ENCODE results near the gene MAPRE2. TPM values are rescaled to one million over a fixed set of nuclear protein-coding genes. Genes with fewer than 3 reads are reported as not detected.
A peak's percentile ranks its signal among the peaks of the same experiment; 100 is the strongest.

Gene MAPRE2
- total RNA-seq, 2 donors from 2014 or later, result 91.4 to 111 TPM

DNA sequence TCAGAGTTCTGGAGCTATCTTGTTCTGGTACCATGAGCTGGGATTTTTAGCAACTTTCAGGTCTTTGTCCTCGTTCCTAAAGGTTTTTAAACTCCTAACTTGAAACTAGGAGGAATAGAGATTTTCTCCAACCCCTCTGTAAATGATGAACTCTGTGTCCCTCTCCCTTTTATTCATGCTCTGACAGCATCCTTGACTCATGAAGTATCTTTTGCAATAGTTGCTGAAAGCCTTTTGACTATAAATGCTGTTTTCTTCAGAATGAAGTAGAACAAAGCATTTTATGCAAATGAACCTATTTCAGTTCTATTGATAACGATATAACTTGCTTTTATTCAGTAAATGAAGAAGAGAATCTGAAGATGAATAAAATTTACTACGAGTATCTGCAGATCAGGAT, 17.0 kb upstream of the MAPRE2 start:
- Mint-ChIP-seq H3K4me1 (peaks cover 13% of the 10 kb centered on the region), H3K27me3 (peaks cover 14% of the 10 kb centered on the region), H3K36me3 (ENCODE audit: low read depth) (peaks cover 2% of the 10 kb centered on the region), H3K27ac (peak overlapping the region; percentile 41), H3K4me3 (no peak overlapping the region)
- no peak for ATAC-seq
- no peak for DNase-seq
- no peaks in the 10 kb centered on the region for H3K9me3 ChIP-seq (ENCODE audit: control insufficient read depth, low read length, poor library complexity, severe bottlenecking)

- ATAC-seq, result no peak
- Mint-ChIP-seq H3K36me3 (ENCODE audit: low read depth) (peaks cover 2% of the 10 kb centered on the region), H3K4me3 (no peak overlapping the region), H3K27ac (no peak overlapping the region), H3K4me1 (peaks cover 17% of the 10 kb centered on the region), H3K27me3 (peaks cover 6% of the 10 kb centered on the region)
- no peak for DNase-seq
- no peaks in the 10 kb centered on the region for H3K9me3 ChIP-seq (ENCODE audit: control insufficient read depth, low read length, poor library complexity, severe bottlenecking)
Measured at GRCh38 chr18:35024965-35025364, 16.2 kb upstream of the MAPRE2 start.

DNA sequence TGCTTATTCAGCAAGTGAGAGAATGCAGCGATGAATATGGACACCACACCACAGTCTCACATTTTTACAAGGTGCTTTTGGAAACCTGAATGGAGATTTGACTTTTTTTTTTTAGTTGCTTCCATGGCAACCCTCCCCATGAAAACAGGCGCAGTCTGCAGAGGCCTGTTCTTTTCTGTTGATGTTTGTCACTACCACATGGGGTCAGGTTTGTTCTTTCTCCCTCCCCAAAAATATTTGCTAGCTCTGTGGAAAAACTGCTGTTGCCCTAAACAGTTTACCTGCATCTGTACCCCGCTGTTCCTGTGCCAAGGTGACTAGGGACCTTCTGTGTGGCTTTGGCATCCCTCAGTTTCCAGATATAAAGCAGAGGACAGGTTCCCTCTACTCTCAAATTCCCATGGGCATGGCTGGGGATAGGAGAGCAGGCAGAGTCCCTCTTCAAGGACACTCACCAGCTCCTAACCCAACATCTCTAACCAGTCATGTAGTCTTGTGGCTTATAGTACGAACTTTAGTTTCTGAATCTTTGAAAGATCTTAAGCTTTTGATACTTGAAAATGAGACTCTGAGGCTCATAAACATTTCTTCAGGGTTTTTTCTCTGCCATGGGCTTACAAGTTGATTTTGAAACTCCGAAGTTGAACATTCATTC, 14.7 kb upstream of the MAPRE2 start:
- Mint-ChIP-seq H3K4me1 (peaks cover 28% of the 10 kb centered on the region), H3K4me3 (no peak overlapping the region), H3K27me3 (no peaks in the 10 kb centered on the region), H3K27ac (peak overlapping the region; percentile 81), H3K36me3 (ENCODE audit: low read depth) (peaks cover 2% of the 10 kb centered on the region)
- DNase-seq (no peak), ATAC-seq (peak; percentile 63)
- H3K9me3 ChIP-seq (ENCODE audit: control insufficient read depth, low read length, poor library complexity, severe bottlenecking), result no peaks in the 10 kb centered on the region

DNA sequence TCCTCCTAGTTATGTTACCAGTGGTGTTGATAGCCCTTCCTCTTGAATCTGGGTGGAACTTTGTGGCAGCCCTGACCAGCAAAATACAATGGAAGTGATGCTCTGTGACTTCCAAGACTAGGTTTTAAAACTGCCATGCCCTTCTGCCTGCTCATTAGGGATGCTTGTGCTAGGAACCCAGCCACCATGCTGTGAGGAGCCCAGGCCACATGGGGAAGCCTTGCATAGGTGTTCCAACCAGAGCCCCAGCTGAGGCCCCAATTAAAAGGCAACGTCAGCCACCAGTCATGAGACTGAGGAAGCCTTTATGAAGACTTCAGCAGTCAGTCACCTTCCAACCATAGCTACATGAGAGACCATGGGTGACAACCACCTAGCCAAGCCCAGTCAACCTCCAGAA, 14.0 kb upstream of the MAPRE2 start:
- Mint-ChIP-seq H3K27ac (peak overlapping the region; percentile 63), H3K4me1 (peaks cover 31% of the 10 kb centered on the region), H3K36me3 (ENCODE audit: low read depth) (peaks cover 2% of the 10 kb centered on the region), H3K4me3 (no peak overlapping the region), H3K27me3 (no peaks in the 10 kb centered on the region)
- DNase-seq, result no peak
- no peaks in the 10 kb centered on the region for H3K9me3 ChIP-seq (ENCODE audit: control insufficient read depth, low read length, poor library complexity, severe bottlenecking)
- ATAC-seq, result no peak

DNA sequence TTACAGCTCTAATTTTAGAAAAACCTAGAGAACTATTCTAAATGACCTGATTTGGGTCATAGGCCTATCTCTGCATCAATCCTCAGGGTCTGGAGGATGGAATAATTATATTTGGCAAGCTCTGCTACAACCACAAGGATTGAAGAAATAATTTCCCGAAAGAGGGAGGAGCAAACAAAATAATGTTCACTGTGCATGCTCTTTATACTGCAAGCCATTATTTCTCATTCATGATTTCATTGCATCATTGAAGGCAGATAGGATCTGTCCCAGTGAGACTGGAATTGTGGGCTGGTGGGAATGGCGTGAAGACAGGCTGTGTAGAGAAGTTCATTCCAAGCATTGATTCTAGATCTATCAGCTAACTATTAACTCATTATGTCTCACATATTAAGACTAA, 12.7 kb upstream of the MAPRE2 start:
- peaks cover 36% of the 10 kb centered on the region for H3K4me1 Mint-ChIP-seq

GRCh38 chr18:35029103-35029502, 12.1 kb upstream of the MAPRE2 start:
- H3K9me3 ChIP-seq (ENCODE audit: control insufficient read depth, low read length, poor library complexity, severe bottlenecking), result no peaks in the 10 kb centered on the region
- Mint-ChIP-seq H3K27me3 (no peaks in the 10 kb centered on the region), H3K4me3 (peak overlapping the region; percentile 95), H3K36me3 (ENCODE audit: low read depth) (peaks cover 2% of the 10 kb centered on the region), H3K4me1 (peaks cover 36% of the 10 kb centered on the region), H3K27ac (peak overlapping the region; percentile 99)
- no peak for ATAC-seq
- DNase-seq, result no peak

More for the DNA sequence above, 12.7 kb upstream of the MAPRE2 start:
- H3K27me3 Mint-ChIP-seq, result no peaks in the 10 kb centered on the region
- ATAC-seq, result no peak
- no peaks in the 10 kb centered on the region for H3K9me3 ChIP-seq (ENCODE audit: control insufficient read depth, low read length, poor library complexity, severe bottlenecking)
- H3K27ac Mint-ChIP-seq, result no peak overlapping the region
- peaks cover 2% of the 10 kb centered on the region for H3K36me3 Mint-ChIP-seq (ENCODE audit: low read depth)
- no peak overlapping the region for H3K4me3 Mint-ChIP-seq
- no peak for DNase-seq

DNA sequence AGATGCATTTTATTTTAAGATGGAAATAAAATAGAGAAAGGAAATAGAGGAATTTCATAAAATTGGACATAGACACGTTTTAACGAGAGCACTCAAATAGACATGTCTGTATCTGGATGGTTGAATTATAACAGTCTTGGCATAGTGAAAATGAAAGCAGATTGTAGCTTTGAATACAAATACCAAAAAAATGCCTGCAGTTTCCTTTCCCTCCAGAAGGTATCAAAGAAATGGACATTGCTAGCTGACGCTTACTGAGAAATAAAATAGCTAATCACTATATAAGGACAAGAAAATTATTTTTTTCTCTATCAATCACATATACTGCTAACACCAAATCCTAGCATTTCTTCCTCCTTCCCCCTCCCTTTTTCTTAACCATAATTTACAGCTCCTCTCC, 11.4 kb upstream of the MAPRE2 start:
- no peaks in the 10 kb centered on the region for H3K27me3 Mint-ChIP-seq

GRCh38 chr18:35030277-35030989, 10.8 kb upstream of the MAPRE2 start:
- H3K9me3 ChIP-seq (ENCODE audit: control insufficient read depth, low read length, poor library complexity, severe bottlenecking), result no peaks in the 10 kb centered on the region
- Mint-ChIP-seq H3K27ac (peak overlapping the region; percentile 99), H3K36me3 (ENCODE audit: low read depth) (peaks cover 2% of the 10 kb centered on the region), H3K27me3 (no peaks in the 10 kb centered on the region), H3K4me1 (peaks cover 36% of the 10 kb centered on the region), H3K4me3 (peak overlapping the region; percentile 95)
- ATAC-seq (peak; percentile 78), DNase-seq (no peak)

More for the DNA sequence above, 11.4 kb upstream of the MAPRE2 start:
- Mint-ChIP-seq H3K4me1 (peaks cover 36% of the 10 kb centered on the region), H3K27ac (peak overlapping the region; percentile 99), H3K36me3 (ENCODE audit: low read depth) (peaks cover 2% of the 10 kb centered on the region), H3K4me3 (peak overlapping the region; percentile 95)
- DNase-seq, result no peak
- H3K9me3 ChIP-seq (ENCODE audit: control insufficient read depth, low read length, poor library complexity, severe bottlenecking), result no peaks in the 10 kb centered on the region
- peak; percentile 60 for ATAC-seq

DNA sequence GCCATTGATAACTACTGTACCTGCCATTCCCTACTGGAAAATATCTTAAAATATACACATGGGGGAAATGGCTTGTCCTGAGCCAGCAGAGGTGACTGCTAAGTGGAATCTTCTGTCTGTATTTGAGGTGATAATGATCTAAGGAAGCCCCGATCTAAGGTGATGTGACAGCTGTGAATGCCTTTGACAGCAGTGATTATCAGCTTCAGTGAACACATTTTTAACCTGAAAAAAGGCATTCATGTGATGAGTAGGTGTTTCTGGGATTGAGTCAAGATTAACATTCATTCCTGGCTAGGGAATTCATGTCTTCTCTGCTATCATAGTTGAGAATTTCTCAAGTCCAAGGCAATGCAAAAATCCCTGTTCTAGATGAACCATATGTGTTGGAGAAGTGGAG, 9.1 kb upstream of the MAPRE2 start:
- H3K9me3 ChIP-seq (ENCODE audit: control insufficient read depth, low read length, poor library complexity, severe bottlenecking), result no peaks in the 10 kb centered on the region
- H3K27me3 Mint-ChIP-seq, result no peaks in the 10 kb centered on the region
- no peak for DNase-seq
- peaks cover 35% of the 10 kb centered on the region for H3K4me1 Mint-ChIP-seq
- no peaks in the 10 kb centered on the region for H3K36me3 Mint-ChIP-seq (ENCODE audit: low read depth)
- peak overlapping the region; percentile 76 for H3K27ac Mint-ChIP-seq
- no peak overlapping the region for H3K4me3 Mint-ChIP-seq
- ATAC-seq, result no peak

GRCh38 chr18:35038029-35038428, 3.2 kb upstream of the MAPRE2 start:
- DNase-seq (no peak), ATAC-seq (no peak)
- Mint-ChIP-seq H3K4me3 (no peak overlapping the region), H3K27me3 (no peaks in the 10 kb centered on the region), H3K27ac (peak overlapping the region; percentile 97), H3K36me3 (ENCODE audit: low read depth) (peaks cover 7% of the 10 kb centered on the region), H3K4me1 (peaks cover 29% of the 10 kb centered on the region)
- no peaks in the 10 kb centered on the region for H3K9me3 ChIP-seq (ENCODE audit: control insufficient read depth, low read length, poor library complexity, severe bottlenecking)

DNA sequence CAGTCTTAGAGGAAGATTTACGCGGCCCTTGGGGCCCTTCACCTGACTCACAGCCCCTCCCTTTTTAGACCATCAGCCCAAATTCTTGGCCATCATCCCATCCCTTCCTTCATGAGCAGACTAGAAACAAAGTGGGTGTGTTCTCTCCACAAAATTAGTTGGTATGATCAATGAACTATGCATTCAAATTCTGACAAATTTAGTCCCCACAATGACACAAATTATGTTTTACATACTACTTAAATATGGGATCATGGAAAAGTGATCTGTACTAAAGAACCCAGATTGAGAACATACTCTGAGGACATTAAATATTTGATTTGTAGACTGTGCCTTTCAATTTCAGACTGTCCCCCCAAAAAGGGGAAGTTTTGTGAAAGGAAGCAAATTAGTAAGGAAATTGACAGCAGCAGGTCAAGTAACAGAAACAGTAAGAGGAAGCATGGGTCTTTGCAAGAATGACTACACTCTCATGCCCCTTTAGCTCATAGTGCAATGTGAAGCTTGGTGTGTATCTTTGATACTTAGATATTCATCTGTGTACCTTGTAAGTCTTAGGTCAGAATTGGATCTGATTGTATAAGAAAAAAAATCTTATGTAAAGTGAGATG, 2.2 kb upstream of the MAPRE2 start:
- H3K4me1 Mint-ChIP-seq, result peaks cover 34% of the 10 kb centered on the region
- peak overlapping the region; percentile 97 for H3K27ac Mint-ChIP-seq
- no peak for DNase-seq
- ATAC-seq, result no peak
- H3K36me3 Mint-ChIP-seq (ENCODE audit: low read depth), result peaks cover 7% of the 10 kb centered on the region
- no peaks in the 10 kb centered on the region for H3K9me3 ChIP-seq (ENCODE audit: control insufficient read depth, low read length, poor library complexity, severe bottlenecking)
- H3K4me3 Mint-ChIP-seq, result no peak overlapping the region
- H3K27me3 Mint-ChIP-seq, result no peaks in the 10 kb centered on the region

DNA sequence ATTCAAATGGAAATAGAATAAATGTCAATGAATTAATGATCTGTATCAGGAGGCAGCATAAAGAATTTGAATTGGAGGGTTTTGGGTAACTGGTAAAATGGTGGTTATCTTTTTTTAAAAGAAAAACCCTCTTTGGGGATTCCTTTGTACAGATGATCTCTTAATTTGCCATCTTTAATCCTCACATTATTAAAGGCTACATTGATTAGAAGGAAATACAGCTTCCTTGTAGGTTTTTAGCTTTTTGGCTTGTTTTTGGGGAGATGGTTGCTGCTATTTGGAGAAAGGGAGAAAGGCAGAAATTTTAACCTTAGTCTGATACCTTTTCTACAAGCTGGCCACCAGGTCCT, 600 bp upstream of the MAPRE2 start:
- ATAC-seq, result no peak
- Mint-ChIP-seq H3K27me3 (no peaks in the 10 kb centered on the region), H3K4me1 (peaks cover 48% of the 10 kb centered on the region), H3K4me3 (peak overlapping the region; percentile 98), H3K36me3 (ENCODE audit: low read depth) (peaks cover 7% of the 10 kb centered on the region), H3K27ac (peak overlapping the region; percentile 97)
- no peaks in the 10 kb centered on the region for H3K9me3 ChIP-seq (ENCODE audit: control insufficient read depth, low read length, poor library complexity, severe bottlenecking)
- DNase-seq, result no peak

GRCh38 chr18:35041815-35042387, 688 bp downstream of the MAPRE2 start:
- Mint-ChIP-seq H3K4me3 (peak overlapping the region; percentile 98), H3K36me3 (ENCODE audit: low read depth) (peaks cover 7% of the 10 kb centered on the region), H3K27me3 (no peaks in the 10 kb centered on the region), H3K4me1 (peaks cover 50% of the 10 kb centered on the region), H3K27ac (peak overlapping the region; percentile 97)
- no peak for ATAC-seq
- H3K9me3 ChIP-seq (ENCODE audit: control insufficient read depth, low read length, poor library complexity, severe bottlenecking), result no peaks in the 10 kb centered on the region
- no peak for DNase-seq
